ENCODE data around the gene ARCN1. TPM values are rescaled to one million over a fixed set of nuclear protein-coding genes. Genes with fewer than 3 reads are reported as not detected.

Gene ARCN1
- total and polyA plus RNA-seq, 2 donors from 2014 or later = 64.7 to 107 TPM

- TF ChIP-seq CTCF (IDR thresholded peaks at IDR 0.05; ENCODE audit: borderline replicate concordance, extremely low read depth, insufficient read depth) = no peak
- peaks cover 9 to 58% (median 51%) of the 10 kb centered on the region in 3 donors for H3K4me1 ChIP-seq (ENCODE audit: control insufficient read depth in 2 of 3, insufficient read depth in 2 of 3, low read depth in 1 of 3, low read length in 3 of 3)
- peak overlapping the region; percentile 32 to 72 (median 55) for H3K4me3 ChIP-seq (ENCODE audit: low read length in 3 of 3)
- no peaks in the 10 kb centered on the region for H3K27me3 ChIP-seq (ENCODE audit: control insufficient read depth, insufficient read depth, low read length)
- FAIRE-seq = no peak
- H3K36me3 ChIP-seq (ENCODE audit: control insufficient read depth in 2 of 3, insufficient read depth in 3 of 3, low read length in 3 of 3) = peaks cover 2 to 13% (median 10%) of the 10 kb centered on the region in 3 donors
- no peaks in the 10 kb centered on the region for H3K9me3 ChIP-seq (ENCODE audit: control insufficient read depth in 2 of 3, insufficient read depth in 1 of 3, low read length in 3 of 3)
- H3K27ac ChIP-seq (ENCODE audit: low read depth in 2 of 2, low read length in 2 of 2) = peak overlapping the region; percentile 80 to 84
- peak overlapping the region in 2 of 3 donors; percentile 34 to 70 for H3K9ac ChIP-seq (ENCODE audit: low read length in 3 of 3)
- DNase-seq = peak in 1 of 5 donors; percentile 60
- intact Hi-C loops (cut with DNase I) = no loop called here
Observed at GRCh38 chr11:118621784-118622375, 49.7 kb downstream of the ARCN1 start.

- DNase-seq (peak; percentile 39 to 80 (median 73)), FAIRE-seq (no peak)
- TF ChIP-seq CTCF (IDR thresholded peaks at IDR 0.05; ENCODE audit: borderline replicate concordance, extremely low read depth, insufficient read depth) = no peak
- peaks cover 0 to 20% (median 15%) of the 10 kb centered on the region in 3 donors for H3K36me3 ChIP-seq (ENCODE audit: control insufficient read depth in 2 of 3, insufficient read depth in 3 of 3, low read length in 3 of 3)
- no peaks in the 10 kb centered on the region for H3K27me3 ChIP-seq (ENCODE audit: control insufficient read depth, insufficient read depth, low read length)
- no peaks in the 10 kb centered on the region for H3K9me3 ChIP-seq (ENCODE audit: control insufficient read depth in 2 of 3, insufficient read depth in 1 of 3, low read length in 3 of 3)
- peak overlapping the region; percentile 80 to 84 for H3K27ac ChIP-seq (ENCODE audit: low read depth in 2 of 2, low read length in 2 of 2)
- peaks cover 9 to 52% (median 47%) of the 10 kb centered on the region in 3 donors for H3K4me1 ChIP-seq (ENCODE audit: control insufficient read depth in 2 of 3, insufficient read depth in 2 of 3, low read depth in 1 of 3, low read length in 3 of 3)
- H3K4me3 ChIP-seq (ENCODE audit: low read length in 3 of 3) = peak overlapping the region in 1 of 3 donors; percentile 72
- H3K9ac ChIP-seq (ENCODE audit: low read length in 3 of 3) = peak overlapping the region in 1 of 3 donors; percentile 55
- intact Hi-C loops (cut with DNase I) = no loop called here
Observed at GRCh38 chr11:118622376-118623268, 50.4 kb downstream of the ARCN1 start.

- Histone ChIP-seq H3K27ac (ENCODE audit: low read depth in 2 of 2, low read length in 2 of 2) (peak overlapping the region; percentile 80 to 84), H3K4me1 (ENCODE audit: control insufficient read depth in 2 of 3, insufficient read depth in 2 of 3, low read depth in 1 of 3, low read length in 3 of 3) (peaks cover 9 to 46% (median 41%) of the 10 kb centered on the region in 3 donors), H3K4me3 (ENCODE audit: low read length in 3 of 3) (peak overlapping the region in 1 of 3 donors; percentile 5), H3K9me3 (ENCODE audit: control insufficient read depth in 2 of 3, insufficient read depth in 1 of 3, low read length in 3 of 3) (no peaks in the 10 kb centered on the region), H3K9ac (ENCODE audit: low read length in 3 of 3) (peak overlapping the region in 1 of 3 donors; percentile 55), H3K27me3 (ENCODE audit: control insufficient read depth, insufficient read depth, low read length) (no peaks in the 10 kb centered on the region), H3K36me3 (ENCODE audit: control insufficient read depth in 2 of 3, insufficient read depth in 3 of 3, low read length in 3 of 3) (peaks cover 0 to 24% (median 16%) of the 10 kb centered on the region in 3 donors)
- DNase-seq = peak in 2 of 5 donors; percentile 55 to 79
- no peak for FAIRE-seq
- intact Hi-C loops (cut with DNase I) = no loop called here
- TF ChIP-seq CTCF (IDR thresholded peaks at IDR 0.05; ENCODE audit: borderline replicate concordance, extremely low read depth, insufficient read depth) = no peak
Observed at GRCh38 chr11:118623269-118623655, 51.1 kb downstream of the ARCN1 start.
